Panc1 (cell line): Measurements from ENCODE around the gene VASN. TPM values are rescaled to one million over a fixed set of nuclear protein-coding genes. Genes with fewer than 3 reads are reported as not detected.

Experiments
- ATAC-seq: fragments of 200-7000 bp; cut with Tn5 transposase; 2 replicates; pipeline ENCODE4 v1.9.1; 2020; ENCODE audit warnings: mild to moderate bottlenecking, moderate library complexity
- BruUV-seq: library from RNA; stranded (reverse); fragments of 400-500 nt; replicated peaks from 2 replicates; lab custom pipeline; 2021; lab: Mats Ljungman, UMichigan
- CTCF ChIA-PET: fragments of 300-600 bp; sonication (Branson Sonifier 250); formaldehyde crosslinking; loops from one replicate; lab custom pipeline; 2022; ENCODE audit warnings: antibody characterized with exemption; lab: Charles Lee
- POLR2A ChIA-PET: fragments of 300-600 bp; sonication (Branson Sonifier 250); formaldehyde crosslinking; loops from one replicate; lab custom pipeline; 2022; ENCODE audit warnings: antibody characterized with exemption; lab: Charles Lee
- DNase-seq: peaks from one replicate; pipeline ENCODE4 v3.0.0-alpha.2; 2010; ENCODE audit warnings: low read depth, low spot score
- H3K27ac ChIP-seq: 2 replicates; pipeline ENCODE4 v1.5.1; 2011; ENCODE audit warnings: mild to moderate bottlenecking, low read length, inconsistent platforms
- H3K27me3 ChIP-seq: fragments of 200-500 bp; sonication (Bioruptor generic); 2 replicates; pipeline ENCODE4 v1.6.0; 2014; ENCODE audit warnings: low read length, inconsistent platforms; ENCODE audit not compliant: control insufficient read depth, insufficient read depth
- H3K36me3 ChIP-seq: fragments of 200-500 bp; sonication (Bioruptor generic); 2 replicates; pipeline ENCODE4 v1.5.1; 2014; ENCODE audit warnings: inconsistent platforms, mild to moderate bottlenecking, low read length, moderate library complexity; ENCODE audit not compliant: control insufficient read depth, insufficient read depth
- H3K4me1 ChIP-seq: 2 replicates; pipeline ENCODE4 v1.5.1; 2011; ENCODE audit warnings: inconsistent platforms, mild to moderate bottlenecking, low read length, moderate library complexity; ENCODE audit not compliant: control insufficient read depth, insufficient read depth
- H3K4me3 ChIP-seq, 2 experiments: 2 replicates each; pipeline ENCODE4 v1.5.1; 2011 to 2012; ENCODE audit warnings: low read depth in 2 of 2, low read length in 2 of 2, mild to moderate bottlenecking in 2 of 2, inconsistent platforms in 1 of 2, moderate library complexity in 1 of 2
- H3K9me3 ChIP-seq: fragments of 200-500 bp; sonication (Bioruptor generic); 2 replicates; pipeline ENCODE4 v1.5.1; 2014; ENCODE audit warnings: low read depth, mild to moderate bottlenecking, inconsistent platforms, low read length, moderate library complexity; ENCODE audit not compliant: control insufficient read depth, insufficient read depth
- CTCF ChIP-seq: fragments of 450-650 bp; IDR thresholded peaks from 2 replicates; pipeline ENCODE4 v1.5.1; 2017; ENCODE audit warnings: mild to moderate bottlenecking
- POLR2AphosphoS5 ChIP-seq: IDR thresholded peaks from 2 replicates; pipeline ENCODE4 v1.6.1; 2012; ENCODE audit warnings: mild to moderate bottlenecking, low read depth, low read length, moderate library complexity
- REST ChIP-seq, 2 experiments: IDR thresholded peaks; 2 replicates each; pipeline ENCODE4 v1.6.1; 2011 to 2012; ENCODE audit warnings: low read depth in 2 of 2, control low read depth in 1 of 2, low read length in 1 of 2, mild to moderate bottlenecking in 1 of 2, moderate library complexity in 1 of 2; ENCODE audit not compliant: insufficient read depth in 1 of 2
- SIN3A ChIP-seq: IDR thresholded peaks from 2 replicates; pipeline ENCODE4 v1.6.1; 2012; ENCODE audit warnings: low read depth, mild to moderate bottlenecking, low read length, moderate library complexity, borderline replicate concordance; ENCODE audit not compliant: insufficient read depth
- TCF7L2 ChIP-seq: IDR thresholded peaks from 2 replicates; pipeline ENCODE4 v1.6.1; 2011; ENCODE audit warnings: mild to moderate bottlenecking, low read depth, low read length, inconsistent platforms
- in situ Hi-C: cut with HindIII; loops from 2 replicates; pipeline ENCODE4 v1.10.0; 2016; ENCODE audit warnings: low sequenced_read_pairs, low pct_unique_long_range_greater_than_20kb
- intact Hi-C: fragments of 100-400 bp; cut with micrococcal nuclease; formaldehyde crosslinking; loops from one replicate; pipeline ENCODE4 v1.10.0; 2022; ENCODE audit not compliant: unreplicated experiment
- total RNA-seq: library from RNA; stranded (reverse); gene quantifications from one replicate; pipeline ENCODE4 v1.2.1, GENCODE V29; 2021; ENCODE audit not compliant: unreplicated experiment

VASN gene
- total RNA-seq, 1 experiment from 2014 or later, result 33.5 TPM

GRCh38 chr16:4365615-4366014, 6.0 kb upstream of the VASN start:
- Histone ChIP-seq H3K27me3 (no peaks in the 10 kb centered on the region), H3K36me3 (no peaks in the 10 kb centered on the region), H3K4me1 (peaks cover 10% of the 10 kb centered on the region), H3K4me3 (no peak overlapping the region), H3K9me3 (no peaks in the 10 kb centered on the region), H3K27ac (no peak overlapping the region)
- intact Hi-C loops (no loop called here), in situ Hi-C loops (no loop called here)
- no TSS peak for BruUV-seq
- ChIA-PET CTCF (interaction anchor here (1.6 kb wide), 1 partner anchor 37 kb away, joined by 4 read pairs; no protein-coding TSS in a partner anchor), POLR2A (no interaction called here)
- no peak for TF ChIP-seq TCF7L2
- no peak for TF ChIP-seq SIN3A
- no peak for TF ChIP-seq CTCF
- no peak for TF ChIP-seq REST (IDR thresholded peaks at IDR 0.05; ENCODE audit: insufficient read depth in 1 of 2, low read depth in 2 of 2, low read length in 1 of 2)
- TF ChIP-seq POLR2AphosphoS5, result no peak
- ATAC-seq (no peak), DNase-seq (no peak)

- no peaks in the 10 kb centered on the region for H3K36me3 ChIP-seq
- no peak overlapping the region for H3K4me3 ChIP-seq
- BruUV-seq, result no TSS peak
- peaks cover 13% of the 10 kb centered on the region for H3K4me1 ChIP-seq
- in situ Hi-C loops, result no loop called here
- H3K27ac ChIP-seq, result no peak overlapping the region
- DNase-seq (no peak), ATAC-seq (no peak)
- no peaks in the 10 kb centered on the region for H3K9me3 ChIP-seq
- TF ChIP-seq POLR2AphosphoS5 (no peak), REST (IDR thresholded peaks at IDR 0.05; ENCODE audit: insufficient read depth in 1 of 2, low read depth in 2 of 2, low read length in 1 of 2) (no peak), CTCF (no peak), SIN3A (no peak), TCF7L2 (no peak)
- ChIA-PET POLR2A (no interaction called here), CTCF (interaction anchor here (1.6 kb wide), 1 partner anchor 37 kb away, joined by 4 read pairs; no protein-coding TSS in a partner anchor)
- intact Hi-C loops, result no loop called here
- H3K27me3 ChIP-seq, result no peaks in the 10 kb centered on the region
Observed at GRCh38 chr16:4366016-4366415, 5.6 kb upstream of the VASN start.
